ENCODE measurements around the gene DHRS3.
"Not testable (repeated sequence)": the region's sequence is repeated elsewhere in the genome, so short reads cannot be mapped to it uniquely, and the experiment has no call there.

The DHRS3 gene

GRCh38 chr1:12617901-12618660, at the start of gene DHRS3:
Gene DHRS3 (minus strand): TSS chr1:12618210. CDS start chr1:12617348, 862 bp downstream.
- no peak for DNase-seq

- DNase-seq = no peak
Measured at GRCh38 chr1:12666141-12666735, 48.2 kb upstream of the DHRS3 start.

GRCh38 chr1:12665511-12665910, 47.5 kb upstream of the DHRS3 start:
- DNase-seq = no peak

GRCh38 chr1:12662556-12662955, 44.5 kb upstream of the DHRS3 start:
- DNase-seq = no peak

- no peak for DNase-seq
Measured at GRCh38 chr1:12661606-12662219, 43.7 kb upstream of the DHRS3 start.

- no peak for DNase-seq
Measured at GRCh38 chr1:12658531-12659453, 40.8 kb upstream of the DHRS3 start.

- not testable (repeated sequence) for DNase-seq
Measured at GRCh38 chr1:12657885-12658512, 40.0 kb upstream of the DHRS3 start.

- DNase-seq = no peak
Measured at GRCh38 chr1:12657060-12657884, 39.3 kb upstream of the DHRS3 start.

GRCh38 chr1:12656575-12656974, 38.6 kb upstream of the DHRS3 start:
- DNase-seq = no peak

GRCh38 chr1:12654657-12655056, 36.6 kb upstream of the DHRS3 start:
- DNase-seq = no peak

GRCh38 chr1:12654004-12654567, 36.1 kb upstream of the DHRS3 start:
- DNase-seq = no peak

GRCh38 chr1:12649971-12650421, 32.0 kb upstream of the DHRS3 start:
- no peak for DNase-seq

GRCh38 chr1:12648741-12649140, 30.7 kb upstream of the DHRS3 start:
- no peak for DNase-seq

GRCh38 chr1:12645401-12645800, 27.4 kb upstream of the DHRS3 start:
- DNase-seq = not testable (repeated sequence)

GRCh38 chr1:12644829-12645228, 26.8 kb upstream of the DHRS3 start:
- no peak for DNase-seq

GRCh38 chr1:12644237-12644636, 26.2 kb upstream of the DHRS3 start:
- no peak for DNase-seq

GRCh38 chr1:12643785-12644184, 25.8 kb upstream of the DHRS3 start, which contains the start of gene AADACL4:
Gene AADACL4 (plus strand): TSS chr1:12644085. CDS start chr1:12644547, 462 bp downstream.
- DNase-seq = no peak

GRCh38 chr1:12643079-12643478, 25.1 kb upstream of the DHRS3 start:
- DNase-seq = no peak

- DNase-seq = no peak
Measured at GRCh38 chr1:12640958-12641272, 22.9 kb upstream of the DHRS3 start.

GRCh38 chr1:12640237-12640957, 22.4 kb upstream of the DHRS3 start:
- no peak for DNase-seq

- DNase-seq = no peak
Measured at GRCh38 chr1:12637693-12638092, 19.7 kb upstream of the DHRS3 start.

Data from SIG-M5 (cell line).